Activated naive CD8-positive, alpha-beta T cell treated with anti-CD3 and anti-CD28 coated beads for 36 hours (primary cell): Measurements from ENCODE around the gene BRAT1. TPM values are rescaled to one million over a fixed set of nuclear protein-coding genes. Genes with fewer than 3 reads are reported as not detected.
A peak's percentile ranks its signal among the peaks of the same experiment; 100 is the strongest.

Source experiments
- DNase-seq: peaks from one replicate; pipeline ENCODE4 v3.0.0; 2021
- H3K27ac Mint-ChIP-seq: one replicate; pipeline ENCODE4 v1.8.0; 2022; ENCODE audit warnings: mild to moderate bottlenecking, moderate library complexity, mixed read lengths
- H3K27me3 Mint-ChIP-seq: one replicate; pipeline ENCODE4 v1.8.0; 2022; ENCODE audit warnings: mild to moderate bottlenecking, mixed read lengths
- H3K36me3 Mint-ChIP-seq: one replicate; pipeline ENCODE4 v1.8.0; 2021; ENCODE audit warnings: mild to moderate bottlenecking, mixed read lengths
- H3K4me1 Mint-ChIP-seq: one replicate; pipeline ENCODE4 v1.8.0; 2021; ENCODE audit warnings: mixed read lengths
- H3K4me3 Mint-ChIP-seq: one replicate; pipeline ENCODE4 v1.8.0; 2022; ENCODE audit warnings: mild to moderate bottlenecking, moderate library complexity, mixed read lengths
- H3K9me3 Mint-ChIP-seq: one replicate; pipeline ENCODE4 v1.8.0; 2022; ENCODE audit warnings: mixed read lengths
- total RNA-seq, 2 experiments: library from RNA; stranded (reverse); gene quantifications; one replicate each; pipeline ENCODE4 v1.2.3, GENCODE V29; 2021

BRAT1 gene
- total RNA-seq, 2 experiments from 2014 or later: 36.4 to 37.8 TPM

DNA sequence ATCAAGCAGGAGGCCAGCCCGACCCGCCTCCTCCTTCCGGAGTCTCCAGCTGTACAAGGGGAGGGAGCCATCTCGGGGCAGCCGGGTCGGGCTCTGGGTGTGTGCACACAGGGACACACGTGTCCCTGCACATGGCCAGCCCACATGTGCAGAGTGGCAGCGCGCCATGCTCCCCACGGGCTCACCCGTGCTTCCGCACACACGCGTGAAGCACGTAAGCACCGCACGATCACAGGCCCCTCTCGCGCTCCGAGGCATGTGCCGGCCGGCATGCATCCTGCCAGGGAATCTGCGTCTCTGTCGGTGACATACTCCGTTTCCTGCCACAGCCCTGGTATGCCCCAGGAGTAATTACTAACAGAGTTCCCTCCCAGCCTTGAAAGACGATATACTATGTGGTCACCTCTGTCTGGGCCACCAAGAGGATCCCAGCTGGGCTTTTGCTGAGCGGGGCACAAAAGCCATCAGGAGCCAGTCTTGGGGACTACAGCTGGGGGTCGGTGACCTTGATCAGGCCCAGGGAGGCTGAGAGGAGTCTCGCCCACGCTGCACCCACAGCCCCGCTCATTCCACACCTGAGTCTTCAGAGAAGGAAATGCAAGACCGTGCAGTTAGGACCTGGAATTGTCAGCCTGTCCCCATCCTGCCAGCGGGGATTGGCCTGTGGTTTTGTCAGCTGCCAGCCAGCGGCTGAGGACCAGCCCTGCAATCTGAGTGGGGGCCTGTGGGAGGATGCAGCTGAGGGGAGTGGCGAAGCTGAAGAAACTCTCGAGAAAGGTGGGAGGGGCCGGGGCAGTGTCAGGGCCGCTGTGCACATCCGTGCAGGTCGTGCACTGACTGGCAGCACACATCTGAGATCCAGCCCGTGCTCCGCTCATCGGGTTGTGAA, 46.8 kb downstream of the BRAT1 start:
- peak; percentile 74 for DNase-seq
- Mint-ChIP-seq H3K4me1 (peaks cover 50% of the 10 kb centered on the region), H3K9me3 (no peaks in the 10 kb centered on the region), H3K27me3 (no peaks in the 10 kb centered on the region), H3K36me3 (no peaks in the 10 kb centered on the region), H3K4me3 (peak overlapping the region; percentile 76), H3K27ac (peak overlapping the region; percentile 85)

GRCh38 chr7:2507917-2508306, 47.4 kb downstream of the BRAT1 start:
- H3K4me3 Mint-ChIP-seq: no peak overlapping the region
- no peak for DNase-seq
- no peaks in the 10 kb centered on the region for H3K36me3 Mint-ChIP-seq
- no peaks in the 10 kb centered on the region for H3K9me3 Mint-ChIP-seq
- H3K27ac Mint-ChIP-seq: peak overlapping the region; percentile 85
- no peaks in the 10 kb centered on the region for H3K27me3 Mint-ChIP-seq
- peaks cover 46% of the 10 kb centered on the region for H3K4me1 Mint-ChIP-seq

DNA sequence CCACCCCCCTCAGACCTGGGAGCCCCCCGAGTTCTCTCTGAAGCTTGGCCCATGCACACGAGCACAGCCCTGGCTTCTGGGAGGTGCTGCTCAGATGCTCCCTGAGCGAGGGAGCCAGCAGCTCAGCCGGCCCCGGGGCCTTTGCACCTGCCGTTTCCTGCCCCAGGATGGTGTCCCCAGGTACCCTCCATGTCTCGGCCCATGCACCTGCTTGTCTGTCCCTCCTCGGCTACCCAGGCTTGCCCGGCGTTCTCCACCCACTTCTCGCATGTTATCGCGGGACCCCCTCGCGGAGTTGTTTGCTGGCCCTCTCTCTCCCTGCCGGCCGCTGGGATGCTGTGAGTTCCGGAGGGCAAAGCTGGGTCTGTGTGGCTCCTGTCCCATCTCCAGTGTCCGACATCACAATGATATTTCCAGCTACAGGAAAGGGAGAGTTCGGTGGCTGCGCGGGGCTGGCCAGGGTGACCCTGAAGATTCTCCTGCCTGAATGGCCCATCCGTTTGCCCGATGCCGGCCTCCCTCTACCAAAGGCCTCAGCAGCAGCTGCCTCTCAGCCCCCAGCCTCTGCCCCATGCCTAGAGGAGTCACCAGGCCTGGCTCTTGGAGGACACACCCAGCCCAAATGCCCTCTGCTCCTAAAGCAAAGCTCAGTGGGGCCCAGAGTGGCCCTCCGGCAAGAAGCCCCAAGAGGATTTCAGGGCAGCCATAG, 48.0 kb downstream of the BRAT1 start:
- H3K27ac Mint-ChIP-seq: peak overlapping the region; percentile 15

DNA sequence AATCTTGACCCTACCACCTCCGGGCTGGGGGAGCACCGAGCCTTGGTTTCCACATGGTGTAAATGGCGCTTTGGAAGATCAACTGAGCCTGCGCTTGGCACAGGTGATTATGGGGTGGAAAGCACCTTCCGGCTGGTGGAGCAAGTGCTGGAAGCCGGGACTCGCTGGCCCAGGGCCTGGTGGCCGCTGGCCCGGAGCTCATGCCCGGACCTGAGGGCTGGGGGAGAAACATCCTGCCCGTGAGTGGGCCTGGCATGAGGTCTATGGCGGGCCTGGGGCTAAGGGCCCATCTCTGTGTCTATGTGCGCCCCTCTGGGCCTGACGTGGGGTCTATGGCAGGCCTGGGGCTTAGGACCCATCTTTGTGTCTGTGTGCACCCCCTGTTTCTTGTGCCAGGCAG, 49.9 kb downstream of the BRAT1 start:
- H3K4me3 Mint-ChIP-seq: no peak overlapping the region
- DNase-seq: no peak
- no peaks in the 10 kb centered on the region for H3K9me3 Mint-ChIP-seq
- H3K27ac Mint-ChIP-seq: no peak overlapping the region
- peaks cover 26% of the 10 kb centered on the region for H3K4me1 Mint-ChIP-seq
- H3K27me3 Mint-ChIP-seq: no peaks in the 10 kb centered on the region
- H3K36me3 Mint-ChIP-seq: no peaks in the 10 kb centered on the region

More for the DNA sequence above, 48.0 kb downstream of the BRAT1 start:
- DNase-seq: no peak
- Mint-ChIP-seq H3K36me3 (no peaks in the 10 kb centered on the region), H3K9me3 (no peaks in the 10 kb centered on the region), H3K27me3 (no peaks in the 10 kb centered on the region), H3K4me1 (peaks cover 41% of the 10 kb centered on the region), H3K4me3 (no peak overlapping the region)

GRCh38 chr7:2504889-2505375, 50.4 kb downstream of the BRAT1 start:
- DNase-seq: no peak
- Mint-ChIP-seq H3K4me3 (no peak overlapping the region), H3K36me3 (no peaks in the 10 kb centered on the region), H3K27ac (no peak overlapping the region), H3K27me3 (no peaks in the 10 kb centered on the region), H3K4me1 (peaks cover 22% of the 10 kb centered on the region), H3K9me3 (no peaks in the 10 kb centered on the region)

- no peak for DNase-seq
- Mint-ChIP-seq H3K27me3 (no peaks in the 10 kb centered on the region), H3K27ac (no peak overlapping the region), H3K9me3 (no peaks in the 10 kb centered on the region), H3K4me1 (peaks cover 18% of the 10 kb centered on the region), H3K36me3 (no peaks in the 10 kb centered on the region), H3K4me3 (no peak overlapping the region)
Measured at GRCh38 chr7:2504128-2504888, 51.0 kb downstream of the BRAT1 start.

DNA sequence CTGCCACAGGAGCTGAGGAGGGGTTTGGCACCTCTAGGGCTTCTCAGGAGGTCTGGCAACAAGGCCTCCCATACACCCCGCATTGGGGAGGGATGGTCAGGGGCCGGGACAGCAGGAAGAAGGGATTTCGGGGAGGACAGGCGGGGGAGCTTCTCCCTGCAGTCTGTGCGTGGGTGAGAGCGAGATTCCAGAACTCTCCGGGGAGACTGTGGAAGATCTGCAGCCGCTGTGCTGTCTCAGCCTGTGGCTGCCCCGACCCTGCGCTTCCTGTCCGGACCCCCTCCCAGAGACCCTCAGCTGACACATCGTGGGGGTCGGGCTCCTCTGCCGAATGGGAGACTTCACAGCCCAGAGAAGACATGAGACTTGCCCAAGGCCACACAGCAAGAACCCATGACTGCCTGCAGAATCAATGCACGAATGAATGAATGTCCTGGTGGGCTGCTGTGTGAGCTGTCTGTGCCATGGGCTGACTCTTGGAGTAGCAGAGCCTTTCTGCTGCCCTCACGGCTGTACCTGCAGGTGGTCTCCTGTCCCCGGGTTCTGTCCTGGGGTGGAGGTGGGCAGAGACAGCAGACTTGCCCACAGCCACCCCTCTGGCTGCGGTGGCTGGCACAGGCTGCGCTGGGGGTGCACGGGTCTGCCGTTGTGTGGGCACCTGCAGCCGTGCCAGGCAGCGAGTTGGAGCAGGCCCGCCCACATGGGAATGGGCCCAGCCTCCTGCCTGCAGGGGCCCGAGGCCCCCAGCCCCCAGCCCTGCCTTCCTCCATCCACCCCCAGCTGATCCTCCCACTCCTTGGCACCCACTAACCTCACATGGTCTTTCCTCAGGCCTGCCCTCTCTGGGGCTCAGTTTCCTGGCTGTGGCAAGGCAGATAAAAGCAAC, 52.0 kb downstream of the BRAT1 start:
- Mint-ChIP-seq H3K4me1 (peaks cover 8% of the 10 kb centered on the region), H3K27ac (no peak overlapping the region), H3K9me3 (no peaks in the 10 kb centered on the region), H3K4me3 (no peak overlapping the region), H3K27me3 (no peaks in the 10 kb centered on the region), H3K36me3 (no peaks in the 10 kb centered on the region)
- DNase-seq: no peak

DNA sequence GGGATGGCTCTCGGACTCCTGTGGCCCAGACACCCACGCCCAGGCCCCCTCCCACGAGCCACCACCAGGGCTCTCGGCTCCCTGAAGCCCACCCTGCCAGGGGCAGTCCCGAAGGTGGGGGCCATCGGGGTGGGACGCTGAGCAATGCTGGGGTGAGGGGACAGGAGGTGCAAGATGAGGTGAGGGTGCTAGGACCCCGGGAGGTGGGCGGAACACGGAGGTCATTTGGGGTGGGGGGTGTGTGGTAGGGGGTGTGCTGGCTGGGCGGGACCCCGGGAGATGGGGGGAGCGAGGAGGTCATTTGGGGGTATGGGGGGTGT, 52.7 kb downstream of the BRAT1 start:
- no peak overlapping the region for H3K27ac Mint-ChIP-seq

GRCh38 chr7:2501947-2502646, 53.2 kb downstream of the BRAT1 start:
- Mint-ChIP-seq H3K27ac (no peak overlapping the region), H3K4me1 (peaks cover 3% of the 10 kb centered on the region), H3K9me3 (no peaks in the 10 kb centered on the region), H3K27me3 (no peaks in the 10 kb centered on the region), H3K4me3 (no peak overlapping the region), H3K36me3 (no peaks in the 10 kb centered on the region)
- no peak for DNase-seq

More for the DNA sequence above, 52.7 kb downstream of the BRAT1 start:
- no peak overlapping the region for H3K4me3 Mint-ChIP-seq
- DNase-seq: no peak
- peaks cover 3% of the 10 kb centered on the region for H3K4me1 Mint-ChIP-seq
- H3K36me3 Mint-ChIP-seq: no peaks in the 10 kb centered on the region
- H3K9me3 Mint-ChIP-seq: no peaks in the 10 kb centered on the region
- H3K27me3 Mint-ChIP-seq: no peaks in the 10 kb centered on the region

DNA sequence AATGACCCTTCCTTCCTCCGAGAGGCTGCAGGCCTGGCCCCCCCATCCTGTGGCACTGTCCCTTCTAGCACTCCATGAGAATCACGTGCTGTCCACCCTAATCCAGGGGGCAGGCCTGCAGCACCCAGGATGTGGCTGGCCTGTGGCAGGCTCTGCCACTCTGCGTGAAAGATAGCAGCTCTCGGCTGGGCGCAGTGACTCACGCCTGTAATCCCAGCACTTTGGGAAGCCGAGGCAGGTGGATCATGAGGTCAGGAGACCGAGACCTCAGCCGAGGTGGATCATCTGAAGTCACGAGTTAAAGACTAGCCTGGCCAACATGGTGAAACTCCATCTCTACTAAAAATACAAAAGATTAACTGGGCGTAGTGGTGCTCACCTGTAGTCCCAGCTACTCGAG, 54.6 kb downstream of the BRAT1 start:
- DNase-seq: no peak
- Mint-ChIP-seq H3K4me1 (peaks cover 3% of the 10 kb centered on the region), H3K36me3 (no peaks in the 10 kb centered on the region), H3K9me3 (no peaks in the 10 kb centered on the region), H3K27ac (no peak overlapping the region), H3K4me3 (no peak overlapping the region), H3K27me3 (no peaks in the 10 kb centered on the region)

DNA sequence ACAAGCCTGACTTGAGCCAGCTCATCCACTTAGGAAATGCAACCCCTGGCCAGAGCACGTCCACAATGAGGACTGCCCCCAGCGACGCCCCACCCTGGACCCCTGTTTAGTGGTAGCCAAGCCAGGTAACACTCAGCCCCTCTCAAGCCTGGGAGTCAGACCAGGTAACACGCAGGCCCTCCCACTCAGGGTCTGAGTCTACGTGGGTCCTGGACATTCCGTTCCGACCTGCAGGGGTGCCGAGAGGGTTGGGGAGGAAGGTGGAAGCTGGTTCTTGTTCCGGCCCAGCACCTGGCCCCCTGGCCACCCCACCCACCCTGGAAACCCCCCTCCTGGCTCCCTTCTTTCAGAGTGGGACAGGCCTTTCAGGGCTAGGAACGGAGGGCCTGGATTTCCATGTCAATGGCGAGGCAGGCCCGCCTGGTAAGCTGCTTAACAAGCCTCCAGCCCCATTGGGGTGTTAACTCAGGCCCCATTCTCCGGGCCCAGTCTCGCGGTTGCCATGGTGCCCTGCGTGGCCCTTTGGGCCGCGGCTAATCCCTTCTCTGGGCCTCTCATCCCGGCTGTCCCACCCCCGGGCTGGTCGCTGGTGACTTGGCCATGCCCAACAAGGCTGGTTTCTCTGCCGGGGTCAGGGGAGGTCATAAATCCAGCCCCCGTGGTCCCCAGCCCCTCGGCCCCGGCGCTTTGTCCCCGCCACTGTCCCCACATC, 55.4 kb downstream of the BRAT1 start:
- Mint-ChIP-seq H3K4me1 (peaks cover 3% of the 10 kb centered on the region), H3K27ac (no peak overlapping the region), H3K9me3 (no peaks in the 10 kb centered on the region), H3K27me3 (no peaks in the 10 kb centered on the region), H3K36me3 (no peaks in the 10 kb centered on the region), H3K4me3 (no peak overlapping the region)
- DNase-seq: no peak

- H3K27me3 Mint-ChIP-seq: no peaks in the 10 kb centered on the region
- DNase-seq: no peak
- no peak overlapping the region for H3K4me3 Mint-ChIP-seq
- H3K36me3 Mint-ChIP-seq: no peaks in the 10 kb centered on the region
- no peaks in the 10 kb centered on the region for H3K9me3 Mint-ChIP-seq
- peaks cover 3% of the 10 kb centered on the region for H3K4me1 Mint-ChIP-seq
- no peak overlapping the region for H3K27ac Mint-ChIP-seq
Measured at GRCh38 chr7:2499181-2499580, 56.1 kb downstream of the BRAT1 start.

- Mint-ChIP-seq H3K9me3 (no peaks in the 10 kb centered on the region), H3K4me1 (peaks cover 1% of the 10 kb centered on the region)
- no peak for DNase-seq
Measured at GRCh38 chr7:2498708-2499107, 56.6 kb downstream of the BRAT1 start.

More at GRCh38 chr7:2498708-2499107, 56.6 kb downstream of the BRAT1 start:
- Mint-ChIP-seq H3K4me3 (no peak overlapping the region), H3K27ac (no peak overlapping the region), H3K36me3 (no peaks in the 10 kb centered on the region), H3K27me3 (no peaks in the 10 kb centered on the region)
